Measurements from ENCODE around the gene SLC12A6.

- TF ChIP-seq CTCF (IDR thresholded peaks at IDR 0.05) (no peak), EP300 (IDR thresholded peaks at IDR 0.05) (no peak), POLR2AphosphoS5 (IDR thresholded peaks at IDR 0.05) (no peak), POLR2A (IDR thresholded peaks at IDR 0.05) (no peak)
These were observed 26.0 kb downstream of the SLC12A6 start for GRCh38 chr15:34311563-34311962.

All from sigmoid colon (tissue), 4 donors.